Stimulated activated CD4-positive, alpha-beta T cell treated with anti-CD3 and anti-CD28 coated beads, TNF-alpha, amount 100 ng/mL, for 24 hours (primary cell): ENCODE results near the gene PIK3C3.
"Not testable (repeated sequence)": the region's sequence is repeated elsewhere in the genome, so short reads cannot be mapped to it uniquely, and the experiment has no call there.

Source experiments
- DNase-seq, 3 experiments: peaks; one replicate each; pipeline ENCODE4 v3.0.0-alpha.2; 2020; ENCODE audit warnings: low read depth in 3 of 3

Gene PIK3C3

GRCh38 chr18:42072407-42072806 is 117.4 kb downstream of the PIK3C3 start:
- peak in 1 of 3 experiments; percentile 0 for DNase-seq

GRCh38 chr18:42074704-42075103 is 119.7 kb downstream of the PIK3C3 start:
- no peak for DNase-seq

GRCh38 chr18:42078711-42079110 is 123.7 kb downstream of the PIK3C3 start:
- no peak for DNase-seq

GRCh38 chr18:42080340-42080739 is 125.3 kb downstream of the PIK3C3 start:
- DNase-seq, result no peak

- no peak for DNase-seq
These were observed 127.6 kb downstream of the PIK3C3 start for GRCh38 chr18:42082415-42083234.

- no peak for DNase-seq
These were observed 131.3 kb downstream of the PIK3C3 start for GRCh38 chr18:42086288-42086687.

- DNase-seq, result no peak
These were observed 132.2 kb downstream of the PIK3C3 start for GRCh38 chr18:42087235-42087634.

GRCh38 chr18:42087876-42088275 is 132.8 kb downstream of the PIK3C3 start:
- no peak for DNase-seq

GRCh38 chr18:42092848-42093247 is 137.8 kb downstream of the PIK3C3 start:
- no peak for DNase-seq

GRCh38 chr18:42094875-42095274 is 139.8 kb downstream of the PIK3C3 start:
- DNase-seq, result no peak

GRCh38 chr18:42095732-42096377 is 140.8 kb downstream of the PIK3C3 start:
- no peak for DNase-seq

- DNase-seq, result no peak
These were observed 145.2 kb downstream of the PIK3C3 start for GRCh38 chr18:42100248-42100647.

GRCh38 chr18:42100911-42101310 is 145.9 kb downstream of the PIK3C3 start:
- DNase-seq, result no peak

GRCh38 chr18:42105394-42105793 is 150.4 kb downstream of the PIK3C3 start:
- DNase-seq, result no peak

- no peak for DNase-seq
These were observed 151.8 kb downstream of the PIK3C3 start for GRCh38 chr18:42106784-42107183.

GRCh38 chr18:42107287-42107686 is 152.3 kb downstream of the PIK3C3 start:
- DNase-seq, result no peak

- DNase-seq, result no peak
These were observed 152.8 kb downstream of the PIK3C3 start for GRCh38 chr18:42107691-42108450.

- DNase-seq, result not testable (repeated sequence)
These were observed 157.1 kb downstream of the PIK3C3 start for GRCh38 chr18:42112147-42112546.

GRCh38 chr18:42112657-42113420 is 157.8 kb downstream of the PIK3C3 start:
- DNase-seq, result no peak

GRCh38 chr18:42113529-42114191 is 158.6 kb downstream of the PIK3C3 start:
- no peak for DNase-seq

- peak; percentile 12 to 27 (median 20) for DNase-seq
These were observed 159.4 kb downstream of the PIK3C3 start for GRCh38 chr18:42114310-42114943.
